NB4 (cell line): ENCODE results near the gene CCM2.

ENCODE experiments used
- CTCF ChIP-seq: IDR thresholded peaks from one replicate; pipeline ENCODE4 v1.5.1; 2012; ENCODE audit warnings: low read depth, low read length
- MAX ChIP-seq: IDR thresholded peaks from 2 replicates; pipeline ENCODE4 v1.6.1; 2011; ENCODE audit warnings: low read depth, low read length
- POLR2A ChIP-seq: IDR thresholded peaks from 2 replicates; pipeline ENCODE4 v1.6.1; 2011; ENCODE audit warnings: mild to moderate bottlenecking; ENCODE audit not compliant: insufficient read length; ENCODE audit errors: extremely low read depth

GRCh38 chr7:45036796-45037195, 36.8 kb downstream of the CCM2 start:
- TF ChIP-seq CTCF = no peak
- no peak for TF ChIP-seq POLR2A
- no peak for TF ChIP-seq MAX
